HepG2 (cell line): ENCODE results near the gene SLC5A6. TPM values are rescaled to one million over a fixed set of nuclear protein-coding genes. Genes with fewer than 3 reads are reported as not detected.

Source experiments
- BCL6 ChIP-seq: IDR thresholded peaks from 2 replicates; pipeline ENCODE4 v1.6.1; 2016; ENCODE audit warnings: missing genetic modification reagents, missing compliant biosample characterization
- CEBPG ChIP-seq: IDR thresholded peaks from 2 replicates; pipeline ENCODE4 v1.6.1; 2016
- FOXP1 ChIP-seq, 2 experiments: fragments of 450-650 bp in 1 of 2; IDR thresholded peaks; 2 replicates each; pipeline ENCODE4 v1.6.1; 2017 to 2018; ENCODE audit warnings: antibody characterized with exemption in 1 of 2
- HES4 ChIP-seq: sonication (generic); formaldehyde crosslinking; IDR thresholded peaks from 2 replicates; pipeline ENCODE4 v1.9.0; 2021; ENCODE audit warnings: mild to moderate bottlenecking, missing genetic modification reagents, borderline replicate concordance
- MZF1 ChIP-seq: sonication (generic); formaldehyde crosslinking; IDR thresholded peaks from 2 replicates; pipeline ENCODE4 v1.8.1; 2023; ENCODE audit warnings: mild to moderate bottlenecking, missing genetic modification reagents, borderline replicate concordance
- NCOA5 ChIP-seq: sonication (generic); formaldehyde crosslinking; IDR thresholded peaks from 2 replicates; pipeline ENCODE4 v1.4.0; 2020; ENCODE audit warnings: missing genetic modification reagents
- RBAK ChIP-seq: sonication (generic); formaldehyde crosslinking; IDR thresholded peaks from 2 replicates; pipeline ENCODE4 v1.5.1; 2020; ENCODE audit warnings: mild to moderate bottlenecking, missing genetic modification reagents
- TAF15 ChIP-seq: fragments of 200-400 bp; formaldehyde crosslinking; IDR thresholded peaks from one replicate; pipeline ENCODE4 v1.6.1; 2018; ENCODE audit warnings: mild to moderate bottlenecking, low read depth, low read length; ENCODE audit not compliant: poor library complexity, severe bottlenecking
- YEATS4 ChIP-seq: sonication (generic); formaldehyde crosslinking; IDR thresholded peaks from 2 replicates; pipeline ENCODE4 v1.4.0; 2020; ENCODE audit warnings: missing genetic modification reagents, borderline replicate concordance
- ZBTB1 ChIP-seq: sonication (generic); formaldehyde crosslinking; IDR thresholded peaks from 2 replicates; pipeline ENCODE4 v1.4.0; 2020; ENCODE audit warnings: missing genetic modification reagents, borderline replicate concordance
- ZNF124 ChIP-seq: sonication (generic); formaldehyde crosslinking; IDR thresholded peaks from 2 replicates; pipeline ENCODE4 v1.4.0; 2020; ENCODE audit warnings: missing genetic modification reagents
- ZNF24 ChIP-seq: fragments of 450-650 bp; IDR thresholded peaks from 2 replicates; pipeline ENCODE4 v1.6.1; 2017; ENCODE audit warnings: antibody characterized with exemption, mild to moderate bottlenecking
- ZNF331 ChIP-seq: sonication (generic); formaldehyde crosslinking; IDR thresholded peaks from 2 replicates; pipeline ENCODE4 v1.4.0; 2020; ENCODE audit warnings: missing genetic modification reagents
- ZNF891 ChIP-seq: sonication (generic); formaldehyde crosslinking; IDR thresholded peaks from 2 replicates; pipeline ENCODE4 v1.5.0; 2020; ENCODE audit warnings: mild to moderate bottlenecking, missing genetic modification reagents
- polyA plus RNA-seq, 8 experiments: library from polyadenylated mRNA; depleted of rRNA in 3 of 8; stranded (reverse) in 7 of 8; unstranded in 1 of 8; fragments of >200 nt; fragmentation: Illumina TruSeq in 4 of 8; extraction: Trizol in 4 of 8; gene quantifications; 2 replicates each; pipeline versions ENCODE4 v1.2.1 to v1.2.3, GENCODE V29; 2011 to 2016; ENCODE audit warnings: low read depth in 4 of 8, missing spikeins in 1 of 8, mixed read lengths in 1 of 8; ENCODE audit not compliant: insufficient read depth in 1 of 8
- total RNA-seq, 5 experiments: library from RNA; depleted of rRNA; stranded (reverse); fragments of >200 nt; fragmentation: Illumina TruSeq; extraction: Trizol; gene quantifications; 2 replicates each; pipeline ENCODE4 v1.2.3, GENCODE V29; 2016; ENCODE audit warnings: low read depth in 1 of 5
- TF ChIP-seq, protein P1 (sequence below): sonication (generic); formaldehyde crosslinking; IDR thresholded peaks from 2 replicates; pipeline ENCODE4 v1.4.0; 2020; ENCODE audit warnings: missing genetic modification reagents, borderline replicate concordance
- TF ChIP-seq, protein P2 (sequence below): sonication (generic); formaldehyde crosslinking; IDR thresholded peaks from 2 replicates; pipeline ENCODE4 v1.4.0; 2020; ENCODE audit warnings: missing genetic modification reagents
- TF ChIP-seq, protein P3 (sequence below): sonication (generic); formaldehyde crosslinking; IDR thresholded peaks from 2 replicates; pipeline ENCODE4 v1.4.0; 2020; ENCODE audit warnings: missing genetic modification reagents, borderline replicate concordance
- TF ChIP-seq, protein P4 (sequence below): IDR thresholded peaks from 2 replicates; pipeline ENCODE4 v1.6.1; 2016

Gene SLC5A6
- total and polyA plus RNA-seq, 2 of the 13 experiments (the other 11 are each of a cell fraction or from before 2014, with no cell fraction given) = 135 to 417 TPM

DNA sequence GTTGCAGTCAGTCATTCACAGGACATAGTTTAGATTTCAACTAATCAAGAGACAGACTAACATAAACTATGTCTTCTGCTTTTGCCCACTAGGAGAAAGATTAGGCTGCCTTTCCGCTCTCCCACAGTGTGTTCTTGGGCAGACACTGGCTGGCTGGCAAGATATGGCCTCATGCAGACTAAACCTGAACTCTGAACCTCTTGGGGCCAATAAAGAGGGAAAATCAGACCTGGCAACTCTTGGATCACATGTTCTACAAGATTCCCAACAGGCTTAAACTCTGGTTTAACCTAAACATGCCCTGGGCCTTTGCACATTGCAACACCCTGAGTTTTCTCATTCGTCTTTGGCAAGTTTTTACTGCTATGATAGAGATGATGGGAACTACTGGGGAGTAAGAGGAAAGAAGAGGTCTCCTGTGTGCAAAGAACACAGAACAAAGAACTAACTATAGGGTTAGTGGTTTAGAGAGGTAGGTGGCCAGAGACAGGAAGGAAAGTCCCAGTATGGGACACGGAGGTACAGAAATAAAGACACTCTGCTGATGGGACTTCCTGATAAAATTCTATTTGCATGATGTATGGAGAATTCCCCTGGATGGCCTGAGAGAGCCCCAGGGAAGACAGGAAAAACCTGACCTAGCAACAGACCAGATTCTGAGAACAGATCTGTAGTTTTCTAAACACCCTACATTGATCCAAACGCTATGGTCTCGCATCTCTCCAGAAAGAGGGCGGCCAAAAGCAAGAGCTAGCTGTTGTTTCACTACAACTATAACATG lies 2.3 kb downstream of the SLC5A6 start (continued):
- TF ChIP-seq, protein P1, sequence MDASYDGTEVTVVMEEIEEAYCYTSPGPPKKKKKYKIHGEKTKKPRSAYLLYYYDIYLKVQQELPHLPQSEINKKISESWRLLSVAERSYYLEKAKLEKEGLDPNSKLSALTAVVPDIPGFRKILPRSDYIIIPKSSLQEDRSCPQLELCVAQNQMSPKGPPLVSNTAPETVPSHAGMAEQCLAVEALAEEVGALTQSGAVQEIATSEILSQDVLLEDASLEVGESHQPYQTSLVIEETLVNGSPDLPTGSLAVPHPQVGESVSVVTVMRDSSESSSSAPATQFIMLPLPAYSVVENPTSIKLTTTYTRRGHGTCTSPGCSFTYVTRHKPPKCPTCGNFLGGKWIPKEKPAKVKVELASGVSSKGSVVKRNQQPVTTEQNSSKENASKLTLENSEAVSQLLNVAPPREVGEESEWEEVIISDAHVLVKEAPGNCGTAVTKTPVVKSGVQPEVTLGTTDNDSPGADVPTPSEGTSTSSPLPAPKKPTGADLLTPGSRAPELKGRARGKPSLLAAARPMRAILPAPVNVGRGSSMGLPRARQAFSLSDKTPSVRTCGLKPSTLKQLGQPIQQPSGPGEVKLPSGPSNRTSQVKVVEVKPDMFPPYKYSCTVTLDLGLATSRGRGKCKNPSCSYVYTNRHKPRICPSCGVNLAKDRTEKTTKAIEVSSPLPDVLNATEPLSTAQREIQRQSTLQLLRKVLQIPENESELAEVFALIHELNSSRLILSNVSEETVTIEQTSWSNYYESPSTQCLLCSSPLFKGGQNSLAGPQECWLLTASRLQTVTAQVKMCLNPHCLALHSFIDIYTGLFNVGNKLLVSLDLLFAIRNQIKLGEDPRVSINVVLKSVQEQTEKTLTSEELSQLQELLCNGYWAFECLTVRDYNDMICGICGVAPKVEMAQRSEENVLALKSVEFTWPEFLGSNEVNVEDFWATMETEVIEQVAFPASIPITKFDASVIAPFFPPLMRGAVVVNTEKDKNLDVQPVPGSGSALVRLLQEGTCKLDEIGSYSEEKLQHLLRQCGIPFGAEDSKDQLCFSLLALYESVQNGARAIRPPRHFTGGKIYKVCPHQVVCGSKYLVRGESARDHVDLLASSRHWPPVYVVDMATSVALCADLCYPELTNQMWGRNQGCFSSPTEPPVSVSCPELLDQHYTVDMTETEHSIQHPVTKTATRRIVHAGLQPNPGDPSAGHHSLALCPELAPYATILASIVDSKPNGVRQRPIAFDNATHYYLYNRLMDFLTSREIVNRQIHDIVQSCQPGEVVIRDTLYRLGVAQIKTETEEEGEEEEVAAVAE (CRISPR knock-in tag) = no peak
- TF ChIP-seq RBAK (CRISPR knock-in tag) (no peak), ZNF24 (no peak), ZNF331 (0 out of 2 replicates have a peak, but pooled peaks have one; percentile 18), BCL6 (CRISPR knock-in tag) (peak; percentile 30), CEBPG (peak; percentile 67), ZBTB1 (CRISPR knock-in tag) (no peak), TAF15 (no peak), HES4 (CRISPR knock-in tag) (no peak), ZNF891 (CRISPR knock-in tag) (no peak), MZF1 (CRISPR knock-in tag) (no peak), ZNF124 (no peak), NCOA5 (no peak), YEATS4 (no peak), FOXP1 (IDR thresholded peaks at IDR 0.05) (no peak), FOXP1 (CRISPR knock-in tag; IDR thresholded peaks at IDR 0.05) (no peak)
- TF ChIP-seq, protein P2, sequence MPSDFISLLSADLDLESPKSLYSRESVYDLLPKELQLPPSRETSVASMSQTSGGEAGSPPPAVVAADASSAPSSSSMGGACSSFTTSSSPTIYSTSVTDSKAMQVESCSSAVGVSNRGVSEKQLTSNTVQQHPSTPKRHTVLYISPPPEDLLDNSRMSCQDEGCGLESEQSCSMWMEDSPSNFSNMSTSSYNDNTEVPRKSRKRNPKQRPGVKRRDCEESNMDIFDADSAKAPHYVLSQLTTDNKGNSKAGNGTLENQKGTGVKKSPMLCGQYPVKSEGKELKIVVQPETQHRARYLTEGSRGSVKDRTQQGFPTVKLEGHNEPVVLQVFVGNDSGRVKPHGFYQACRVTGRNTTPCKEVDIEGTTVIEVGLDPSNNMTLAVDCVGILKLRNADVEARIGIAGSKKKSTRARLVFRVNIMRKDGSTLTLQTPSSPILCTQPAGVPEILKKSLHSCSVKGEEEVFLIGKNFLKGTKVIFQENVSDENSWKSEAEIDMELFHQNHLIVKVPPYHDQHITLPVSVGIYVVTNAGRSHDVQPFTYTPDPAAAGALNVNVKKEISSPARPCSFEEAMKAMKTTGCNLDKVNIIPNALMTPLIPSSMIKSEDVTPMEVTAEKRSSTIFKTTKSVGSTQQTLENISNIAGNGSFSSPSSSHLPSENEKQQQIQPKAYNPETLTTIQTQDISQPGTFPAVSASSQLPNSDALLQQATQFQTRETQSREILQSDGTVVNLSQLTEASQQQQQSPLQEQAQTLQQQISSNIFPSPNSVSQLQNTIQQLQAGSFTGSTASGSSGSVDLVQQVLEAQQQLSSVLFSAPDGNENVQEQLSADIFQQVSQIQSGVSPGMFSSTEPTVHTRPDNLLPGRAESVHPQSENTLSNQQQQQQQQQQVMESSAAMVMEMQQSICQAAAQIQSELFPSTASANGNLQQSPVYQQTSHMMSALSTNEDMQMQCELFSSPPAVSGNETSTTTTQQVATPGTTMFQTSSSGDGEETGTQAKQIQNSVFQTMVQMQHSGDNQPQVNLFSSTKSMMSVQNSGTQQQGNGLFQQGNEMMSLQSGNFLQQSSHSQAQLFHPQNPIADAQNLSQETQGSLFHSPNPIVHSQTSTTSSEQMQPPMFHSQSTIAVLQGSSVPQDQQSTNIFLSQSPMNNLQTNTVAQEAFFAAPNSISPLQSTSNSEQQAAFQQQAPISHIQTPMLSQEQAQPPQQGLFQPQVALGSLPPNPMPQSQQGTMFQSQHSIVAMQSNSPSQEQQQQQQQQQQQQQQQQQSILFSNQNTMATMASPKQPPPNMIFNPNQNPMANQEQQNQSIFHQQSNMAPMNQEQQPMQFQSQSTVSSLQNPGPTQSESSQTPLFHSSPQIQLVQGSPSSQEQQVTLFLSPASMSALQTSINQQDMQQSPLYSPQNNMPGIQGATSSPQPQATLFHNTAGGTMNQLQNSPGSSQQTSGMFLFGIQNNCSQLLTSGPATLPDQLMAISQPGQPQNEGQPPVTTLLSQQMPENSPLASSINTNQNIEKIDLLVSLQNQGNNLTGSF (CRISPR knock-in tag) = no peak
- TF ChIP-seq, protein P3, sequence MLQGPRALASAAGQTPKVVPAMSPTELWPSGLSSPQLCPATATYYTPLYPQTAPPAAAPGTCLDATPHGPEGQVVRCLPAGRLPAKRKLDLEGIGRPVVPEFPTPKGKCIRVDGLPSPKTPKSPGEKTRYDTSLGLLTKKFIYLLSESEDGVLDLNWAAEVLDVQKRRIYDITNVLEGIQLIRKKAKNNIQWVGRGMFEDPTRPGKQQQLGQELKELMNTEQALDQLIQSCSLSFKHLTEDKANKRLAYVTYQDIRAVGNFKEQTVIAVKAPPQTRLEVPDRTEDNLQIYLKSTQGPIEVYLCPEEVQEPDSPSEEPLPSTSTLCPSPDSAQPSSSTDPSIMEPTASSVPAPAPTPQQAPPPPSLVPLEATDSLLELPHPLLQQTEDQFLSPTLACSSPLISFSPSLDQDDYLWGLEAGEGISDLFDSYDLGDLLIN = no peak
- TF ChIP-seq, protein P4, sequence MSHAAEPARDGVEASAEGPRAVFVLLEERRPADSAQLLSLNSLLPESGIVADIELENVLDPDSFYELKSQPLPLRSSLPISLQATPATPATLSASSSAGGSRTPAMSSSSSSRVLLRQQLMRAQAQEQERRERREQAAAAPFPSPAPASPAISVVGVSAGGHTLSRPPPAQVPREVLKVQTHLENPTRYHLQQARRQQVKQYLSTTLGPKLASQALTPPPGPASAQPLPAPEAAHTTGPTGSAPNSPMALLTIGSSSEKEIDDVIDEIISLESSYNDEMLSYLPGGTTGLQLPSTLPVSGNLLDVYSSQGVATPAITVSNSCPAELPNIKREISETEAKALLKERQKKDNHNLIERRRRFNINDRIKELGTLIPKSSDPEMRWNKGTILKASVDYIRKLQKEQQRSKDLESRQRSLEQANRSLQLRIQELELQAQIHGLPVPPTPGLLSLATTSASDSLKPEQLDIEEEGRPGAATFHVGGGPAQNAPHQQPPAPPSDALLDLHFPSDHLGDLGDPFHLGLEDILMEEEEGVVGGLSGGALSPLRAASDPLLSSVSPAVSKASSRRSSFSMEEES (CRISPR knock-in tag) = peak; percentile 49; the same call in 1 of the 2 replicates
